Mesodermal cell (in vitro differentiated cells): ENCODE measurements around the gene GPR158.

Source experiments
- H3K27ac ChIP-seq: 2 replicates; pipeline ENCODE4 v1.7.0; 2013; ENCODE audit warnings: mild to moderate bottlenecking, low read depth, low read length, moderate library complexity; ENCODE audit not compliant: severe bottlenecking
- H3K36me3 ChIP-seq: 2 replicates; pipeline ENCODE4 v1.7.1; 2013; ENCODE audit warnings: mild to moderate bottlenecking, low read length, moderate library complexity; ENCODE audit not compliant: control insufficient read depth, insufficient read depth
- H3K4me1 ChIP-seq: one replicate; pipeline ENCODE4 v1.7.1; 2013; ENCODE audit warnings: mild to moderate bottlenecking, low read length; ENCODE audit not compliant: insufficient read depth, control insufficient read depth, poor library complexity, severe bottlenecking
- H3K4me3 ChIP-seq: 2 replicates; pipeline ENCODE4 v1.7.0; 2013; ENCODE audit warnings: low read length, control low read depth, mild to moderate bottlenecking; ENCODE audit not compliant: insufficient read depth, poor library complexity, severe bottlenecking; ENCODE audit errors: extremely low read depth
- H3K9me3 ChIP-seq: 2 replicates; pipeline ENCODE4 v1.7.1; 2013; ENCODE audit warnings: mild to moderate bottlenecking, low read length, moderate library complexity; ENCODE audit not compliant: control insufficient read depth
- WGBS, 2 experiments: methylation state at CpG; one replicate each; pipeline ENCODE4 v1.1.5; 2013; ENCODE audit warnings: missing lambda C conversion rate in 2 of 2; ENCODE audit not compliant: insufficient coverage in 2 of 2; 5-methylcytosine and 5-hydroxymethylcytosine counted together

GPR158 gene

GRCh38 chr10:25629333-25629732 is 454.5 kb downstream of the GPR158 start:
- H3K4me3 ChIP-seq: no peak overlapping the region
- no peak overlapping the region for H3K27ac ChIP-seq
- no peaks in the 10 kb centered on the region for H3K4me1 ChIP-seq
- H3K9me3 ChIP-seq: no peaks in the 10 kb centered on the region
- no peaks in the 10 kb centered on the region for H3K36me3 ChIP-seq

- no peaks in the 10 kb centered on the region for H3K9me3 ChIP-seq
- no peak overlapping the region for H3K4me3 ChIP-seq
- no peaks in the 10 kb centered on the region for H3K36me3 ChIP-seq
- 88 to 90% methylated on average over 3 to 4 of the region's 4 CpGs for WGBS, 2 experiments
- H3K27ac ChIP-seq: no peak overlapping the region
- H3K4me1 ChIP-seq: no peaks in the 10 kb centered on the region
These were observed 456.7 kb downstream of the GPR158 start for GRCh38 chr10:25631471-25631870.

- Histone ChIP-seq H3K27ac (no peak overlapping the region), H3K4me3 (no peak overlapping the region), H3K36me3 (no peaks in the 10 kb centered on the region), H3K9me3 (no peaks in the 10 kb centered on the region), H3K4me1 (no peaks in the 10 kb centered on the region)
- WGBS, 2 experiments: no CpG with 5 or more reads among the region's 5 CpGs
These were observed 458.0 kb downstream of the GPR158 start for GRCh38 chr10:25632802-25633201.

- no peak overlapping the region for H3K27ac ChIP-seq
- H3K9me3 ChIP-seq: no peaks in the 10 kb centered on the region
- H3K36me3 ChIP-seq: no peaks in the 10 kb centered on the region
- H3K4me3 ChIP-seq: no peak overlapping the region
- WGBS, 2 experiments: 92% methylated on average over 2 of the region's 2 CpGs; no CpG with 5 or more reads in 1 of the 2 experiments
- no peaks in the 10 kb centered on the region for H3K4me1 ChIP-seq
These were observed 458.7 kb downstream of the GPR158 start for GRCh38 chr10:25633542-25633941.

GRCh38 chr10:25639646-25640045 is 464.8 kb downstream of the GPR158 start:
- WGBS, 2 experiments: no CpG with 5 or more reads among the region's 2 CpGs
- Histone ChIP-seq H3K9me3 (no peaks in the 10 kb centered on the region), H3K4me1 (no peaks in the 10 kb centered on the region), H3K36me3 (no peaks in the 10 kb centered on the region), H3K4me3 (no peak overlapping the region), H3K27ac (no peak overlapping the region)

GRCh38 chr10:25641595-25641994 is 466.8 kb downstream of the GPR158 start:
- no peaks in the 10 kb centered on the region for H3K36me3 ChIP-seq
- WGBS, 2 experiments: 100% methylated on average over 1 of the region's 1 CpG; no CpG with 5 or more reads in 1 of the 2 experiments
- no peak overlapping the region for H3K27ac ChIP-seq
- no peak overlapping the region for H3K4me3 ChIP-seq
- H3K4me1 ChIP-seq: no peaks in the 10 kb centered on the region
- H3K9me3 ChIP-seq: no peaks in the 10 kb centered on the region

- no peaks in the 10 kb centered on the region for H3K4me1 ChIP-seq
- H3K4me3 ChIP-seq: no peak overlapping the region
- H3K27ac ChIP-seq: no peak overlapping the region
- 78 to 100% methylated on average over 1 of the region's 3 CpGs for WGBS, 2 experiments
- no peaks in the 10 kb centered on the region for H3K9me3 ChIP-seq
- H3K36me3 ChIP-seq: no peaks in the 10 kb centered on the region
These were observed 467.9 kb downstream of the GPR158 start for GRCh38 chr10:25642721-25643120.

GRCh38 chr10:25646371-25646770 is 471.6 kb downstream of the GPR158 start:
- Histone ChIP-seq H3K4me1 (no peaks in the 10 kb centered on the region), H3K9me3 (no peaks in the 10 kb centered on the region)
- 78 to 86% methylated on average over 1 of the region's 2 CpGs for WGBS, 2 experiments

GRCh38 chr10:25651534-25651933 is 476.7 kb downstream of the GPR158 start:
- WGBS, 2 experiments: 100% methylated on average over 1 of the region's 2 CpGs; no CpG with 5 or more reads in 1 of the 2 experiments
- Histone ChIP-seq H3K9me3 (no peaks in the 10 kb centered on the region), H3K36me3 (no peaks in the 10 kb centered on the region), H3K27ac (no peak overlapping the region), H3K4me3 (no peak overlapping the region), H3K4me1 (no peaks in the 10 kb centered on the region)

More at GRCh38 chr10:25646371-25646770, 471.6 kb downstream of the GPR158 start:
- no peak overlapping the region for H3K27ac ChIP-seq
- H3K4me3 ChIP-seq: no peak overlapping the region
- no peaks in the 10 kb centered on the region for H3K36me3 ChIP-seq
